WERI-Rb-1 (cell line): ENCODE data around the gene ARHGAP22.

ENCODE experiments used
- DNase-seq: peaks from one replicate; pipeline ENCODE4 v3.0.0-alpha.2; 2020
- H3K27ac ChIP-seq: fragments of 250-450 bp; sonication (Bioruptor Pico); 2 replicates; pipeline ENCODE4 v1.5.1; 2020; ENCODE audit warnings: mild to moderate bottlenecking, moderate library complexity
- H3K27me3 ChIP-seq: fragments of 250-450 bp; sonication (Bioruptor Pico); 2 replicates; pipeline ENCODE4 v1.5.1; 2021; ENCODE audit warnings: mild to moderate bottlenecking, low read depth, moderate library complexity; ENCODE audit not compliant: insufficient read depth, severe bottlenecking
- H3K36me3 ChIP-seq: fragments of 250-450 bp; sonication (Bioruptor Pico); 2 replicates; pipeline ENCODE4 v1.5.1; 2020; ENCODE audit warnings: mild to moderate bottlenecking, moderate library complexity
- H3K4me3 ChIP-seq: 2 replicates; pipeline ENCODE4 v1.5.1; 2011; ENCODE audit warnings: low read depth, mild to moderate bottlenecking, control low read depth, low read length
- H3K9me3 ChIP-seq: fragments of 250-450 bp; sonication (Bioruptor Pico); 2 replicates; pipeline ENCODE4 v1.5.1; 2021; ENCODE audit warnings: mild to moderate bottlenecking, moderate library complexity; ENCODE audit not compliant: severe bottlenecking
- CTCF ChIP-seq: IDR thresholded peaks from 2 replicates; pipeline ENCODE4 v1.5.1; 2011; ENCODE audit warnings: low read depth, mild to moderate bottlenecking, control low read depth, inconsistent platforms, low read length

The ARHGAP22 gene

GRCh38 chr10:48536916-48537890, 67.7 kb downstream of the ARHGAP22 start:
- TF ChIP-seq CTCF: no peak
- Histone ChIP-seq H3K4me3 (no peak overlapping the region), H3K27ac (no peak overlapping the region), H3K9me3 (no peaks in the 10 kb centered on the region), H3K27me3 (no peaks in the 10 kb centered on the region), H3K36me3 (no peaks in the 10 kb centered on the region)
- no peak for DNase-seq

GRCh38 chr10:48536156-48536500, 68.7 kb downstream of the ARHGAP22 start:
- TF ChIP-seq CTCF: no peak
- Histone ChIP-seq H3K36me3 (no peaks in the 10 kb centered on the region), H3K27me3 (no peaks in the 10 kb centered on the region), H3K4me3 (no peak overlapping the region), H3K9me3 (no peaks in the 10 kb centered on the region), H3K27ac (no peak overlapping the region)
- DNase-seq: no peak

- TF ChIP-seq CTCF: peak; percentile 51
- Histone ChIP-seq H3K27me3 (no peaks in the 10 kb centered on the region), H3K27ac (no peak overlapping the region), H3K4me3 (no peak overlapping the region), H3K9me3 (no peaks in the 10 kb centered on the region), H3K36me3 (no peaks in the 10 kb centered on the region)
- DNase-seq: no peak
Measured at GRCh38 chr10:48535416-48536155, 69.3 kb downstream of the ARHGAP22 start.

- Histone ChIP-seq H3K36me3 (no peaks in the 10 kb centered on the region), H3K27ac (no peak overlapping the region), H3K9me3 (no peaks in the 10 kb centered on the region), H3K4me3 (no peak overlapping the region), H3K27me3 (no peaks in the 10 kb centered on the region)
- DNase-seq: no peak
- no peak for TF ChIP-seq CTCF
Measured at GRCh38 chr10:48533951-48534720, 70.7 kb downstream of the ARHGAP22 start.

GRCh38 chr10:48533540-48533939, 71.3 kb downstream of the ARHGAP22 start:
- no peak for DNase-seq
- Histone ChIP-seq H3K4me3 (no peak overlapping the region), H3K27ac (no peak overlapping the region), H3K27me3 (no peaks in the 10 kb centered on the region), H3K36me3 (no peaks in the 10 kb centered on the region), H3K9me3 (no peaks in the 10 kb centered on the region)
- no peak for TF ChIP-seq CTCF
